HepG2 (cell line): Measurements from ENCODE around the gene ZMAT2. TPM values are rescaled to one million over a fixed set of nuclear protein-coding genes. Genes with fewer than 3 reads are reported as not detected.

Experiments used
- ATAC-seq: fragments of 200-7000 bp; cut with Tn5 transposase; 3 replicates; pipeline ENCODE4 v1.9.1; 2020; ENCODE audit warnings: mild to moderate bottlenecking, moderate library complexity
- BruUV-seq: library from RNA; stranded (reverse); fragments of 400-500 nt; replicated peaks from 2 replicates; lab custom pipeline; 2021; lab: Mats Ljungman, UMichigan
- CTCF ChIA-PET: fragments of 300-600 bp; formaldehyde crosslinking; extraction: SDS; loops from one replicate; lab custom pipeline; 2021; ENCODE audit warnings: low total read pairs, inconsistent platforms, low intra/inter-chr PET ratio; lab: Yijun Ruan, JAX
- POLR2A ChIA-PET: fragments of 350-600 bp; sonication (Branson Sonifier 250); formaldehyde crosslinking; loops from one replicate; lab custom pipeline; 2020; ENCODE audit warnings: antibody characterized with exemption, inconsistent platforms; lab: Yijun Ruan, JAX
- DNase-seq: peaks from one replicate; pipeline ENCODE4 v3.0.0-alpha.2; 2015; ENCODE audit warnings: low spot score
- FAIRE-seq: peaks from 3 replicates; lab custom pipeline; 2011; peaks lifted over from hg19 to GRCh38; lab: Jason Lieb, UNC
- H2AFZ ChIP-seq: one replicate; pipeline ENCODE4 v1.6.1; 2011; ENCODE audit warnings: low read length, inconsistent platforms
- H3K27ac ChIP-seq: fragments of 300-600 bp; 3 replicates; pipeline ENCODE4 v1.8.0; 2011; ENCODE audit warnings: mixed run types, mild to moderate bottlenecking, mixed read lengths, low read length, inconsistent platforms; ENCODE audit not compliant: insufficient read depth; ENCODE audit errors: extremely low read length
- H3K27me3 ChIP-seq, 2 experiments: fragments of 200-600 bp in 1 of 2; 2 replicates in 1 of 2; 3 replicates in 1 of 2; pipeline versions ENCODE4 v1.6.0 to v1.8.0; 2011; ENCODE audit warnings: low read length in 2 of 2, mild to moderate bottlenecking in 2 of 2, moderate library complexity in 2 of 2, inconsistent platforms in 1 of 2; ENCODE audit not compliant: insufficient read depth in 2 of 2, control insufficient read depth in 1 of 2
- H3K36me3 ChIP-seq, 2 experiments: fragments of 200-600 bp in 1 of 2; replicated peaks in 1 of 2; 2 replicates in 1 of 2; 3 replicates in 1 of 2; pipeline versions ENCODE4 v1.5.1 to v1.8.0; 2011; ENCODE audit warnings: low read length in 2 of 2, inconsistent platforms in 1 of 2; ENCODE audit not compliant: insufficient read depth in 2 of 2, control insufficient read depth in 1 of 2
- H3K4me1 ChIP-seq: 2 replicates; pipeline ENCODE4 v1.5.1; 2012; ENCODE audit warnings: low read length, inconsistent platforms; ENCODE audit not compliant: insufficient read depth
- H3K4me2 ChIP-seq: 2 replicates; pipeline ENCODE4 v1.6.0; 2011; ENCODE audit warnings: low read depth, low read length, inconsistent platforms
- H3K4me3 ChIP-seq, 3 experiments: fragments of 200-600 bp in 1 of 3; sonication (generic), shearing (Covaris generic) in 1 of 3; replicated peaks in 1 of 3; 2 replicates each; pipeline ENCODE4 v1.5.1; 2011 to 2016; ENCODE audit warnings: low read length in 3 of 3, inconsistent platforms in 2 of 3, low read depth in 2 of 3, mild to moderate bottlenecking in 2 of 3, control low read depth in 1 of 3, mixed read lengths in 1 of 3; ENCODE audit not compliant: insufficient read depth in 1 of 3
- H3K79me2 ChIP-seq: one replicate; pipeline ENCODE4 v1.6.1; 2011; ENCODE audit warnings: low read length, inconsistent platforms; ENCODE audit not compliant: insufficient read depth
- H3K9ac ChIP-seq: 2 replicates; pipeline ENCODE4 v1.6.0; 2011; ENCODE audit warnings: mild to moderate bottlenecking, low read depth, low read length, inconsistent platforms; ENCODE audit not compliant: insufficient read depth
- H3K9me3 ChIP-seq: 2 replicates; pipeline ENCODE4 v1.5.1; 2012; ENCODE audit warnings: mild to moderate bottlenecking, low read length
- H4K20me1 ChIP-seq: 2 replicates; pipeline ENCODE4 v1.6.0; 2011; ENCODE audit warnings: inconsistent platforms, mild to moderate bottlenecking, low read length, moderate library complexity; ENCODE audit not compliant: insufficient read depth
- E2F1 ChIP-seq: sonication (generic); formaldehyde crosslinking; IDR thresholded peaks from 2 replicates; pipeline ENCODE4 v1.5.0; 2020; ENCODE audit warnings: missing genetic modification reagents
- ISX ChIP-seq: sonication (generic); formaldehyde crosslinking; conservative IDR thresholded peaks from 2 replicates; pipeline ENCODE4 v1.5.0; 2020; ENCODE audit warnings: missing genetic modification reagents
- KLF15 ChIP-seq: sonication (generic); formaldehyde crosslinking; IDR thresholded peaks from 2 replicates; pipeline ENCODE4 v1.8.1; 2023; ENCODE audit warnings: borderline replicate concordance, mild to moderate bottlenecking, inconsistent platforms, missing genetic modification reagents, mixed read lengths
- NFE2L2 ChIP-seq: fragments of 150-350 bp; IDR thresholded peaks from 2 replicates; pipeline ENCODE4 v1.6.1; 2014; ENCODE audit warnings: low read length
- NFYB ChIP-seq: sonication (generic); formaldehyde crosslinking; IDR thresholded peaks from 2 replicates; pipeline ENCODE4 v1.4.0; 2020; ENCODE audit warnings: missing genetic modification reagents
- NR1H2 ChIP-seq: sonication (generic); formaldehyde crosslinking; IDR thresholded peaks from 2 replicates; pipeline ENCODE4 v1.8.1; 2022; ENCODE audit warnings: low read depth, missing genetic modification reagents, borderline replicate concordance
- POLR2AphosphoS5 ChIP-seq: IDR thresholded peaks from 2 replicates; pipeline ENCODE4 v1.6.1; 2012; ENCODE audit warnings: low read depth, low read length
- REL ChIP-seq: sonication (generic); formaldehyde crosslinking; conservative IDR thresholded peaks from 2 replicates; pipeline ENCODE4 v1.8.0; 2022; ENCODE audit warnings: mild to moderate bottlenecking, missing genetic modification reagents, moderate library complexity
- REST ChIP-seq, 2 experiments: IDR thresholded peaks; 2 replicates each; pipeline ENCODE4 v1.6.1; 2011 to 2012; ENCODE audit warnings: low read length in 2 of 2, borderline replicate concordance in 1 of 2, low read depth in 1 of 2, mild to moderate bottlenecking in 1 of 2, moderate library complexity in 1 of 2
- ZBTB14 ChIP-seq: sonication (generic); formaldehyde crosslinking; IDR thresholded peaks from 2 replicates; pipeline ENCODE4 v1.4.0; 2020; ENCODE audit warnings: missing genetic modification reagents
- ZNF24 ChIP-seq: fragments of 450-650 bp; IDR thresholded peaks from 2 replicates; pipeline ENCODE4 v1.6.1; 2017; ENCODE audit warnings: antibody characterized with exemption, mild to moderate bottlenecking
- ZNF616 ChIP-seq: sonication (generic); formaldehyde crosslinking; IDR thresholded peaks from 2 replicates; pipeline ENCODE4 v1.5.0; 2020; ENCODE audit warnings: low read depth, mild to moderate bottlenecking, missing genetic modification reagents
- ZNF773 ChIP-seq: sonication (generic); formaldehyde crosslinking; IDR thresholded peaks from 2 replicates; pipeline ENCODE4 v1.4.0; 2020; ENCODE audit warnings: missing genetic modification reagents, borderline replicate concordance
- WGBS: methylation state at CpG from one replicate; pipeline ENCODE4 v1.1.6; 2017; ENCODE audit warnings: low lambda C conversion rate; 5-methylcytosine and 5-hydroxymethylcytosine counted together
- in situ Hi-C: cut with HindIII; loops from 2 replicates; pipeline ENCODE4 v1.10.0; 2017; ENCODE audit warnings: low pct_unique_long_range_greater_than_20kb; ENCODE audit not compliant: extremely low pct_ligation_motif_present
- intact Hi-C: fragments of 100-400 bp; cut with micrococcal nuclease; formaldehyde crosslinking; loops from one replicate; pipeline ENCODE4 v1.10.0; 2022; ENCODE audit not compliant: unreplicated experiment
- polyA plus RNA-seq, 8 experiments: library from polyadenylated mRNA; depleted of rRNA in 3 of 8; stranded (reverse) in 7 of 8; unstranded in 1 of 8; fragments of >200 nt; fragmentation: Illumina TruSeq in 4 of 8; extraction: Trizol in 4 of 8; gene quantifications; 2 replicates each; pipeline versions ENCODE4 v1.2.1 to v1.2.3, GENCODE V29; 2011 to 2016; ENCODE audit warnings: low read depth in 4 of 8, missing spikeins in 1 of 8, mixed read lengths in 1 of 8; ENCODE audit not compliant: insufficient read depth in 1 of 8
- total RNA-seq, 5 experiments: library from RNA; depleted of rRNA; stranded (reverse); fragments of >200 nt; fragmentation: Illumina TruSeq; extraction: Trizol; gene quantifications; 2 replicates each; pipeline ENCODE4 v1.2.3, GENCODE V29; 2016; ENCODE audit warnings: low read depth in 1 of 5

ZMAT2 gene
- total and polyA plus RNA-seq, 2 of the 13 experiments (the other 11 are each of a cell fraction or from before 2014, with no cell fraction given), result 35.4 to 92.8 TPM

GRCh38 chr5:140733098-140733497, 32.9 kb downstream of the ZMAT2 start:
- no peak for TF ChIP-seq REST (IDR thresholded peaks at IDR 0.05; ENCODE audit: borderline replicate concordance in 1 of 2, low read depth in 1 of 2, low read length in 2 of 2)
- no peak for TF ChIP-seq E2F1 (CRISPR knock-in tag)
- TF ChIP-seq REL, result no peak
- no peak for TF ChIP-seq ZNF616 (CRISPR knock-in tag)
- TF ChIP-seq NFE2L2, result no peak
- no peak for TF ChIP-seq ZNF773 (CRISPR knock-in tag)
- no peak for TF ChIP-seq POLR2AphosphoS5
- no peak for TF ChIP-seq ISX (CRISPR knock-in tag)
- no peak for TF ChIP-seq ZBTB14 (CRISPR knock-in tag)
- TF ChIP-seq KLF15 (CRISPR knock-in tag), result no peak
- no peak for TF ChIP-seq NR1H2 (CRISPR knock-in tag)
- TF ChIP-seq NFYB (CRISPR knock-in tag), result no peak
- no peak for TF ChIP-seq ZNF24
- Histone ChIP-seq H3K9me3 (no peaks in the 10 kb centered on the region), H2AFZ (no peak overlapping the region), H3K27me3 (no peaks in the 10 kb centered on the region; a peak in 1 of 5 replicates), H3K9ac (no peak overlapping the region), H3K27ac (no peak overlapping the region), H3K4me3 (no peak overlapping the region), H4K20me1 (no peaks in the 10 kb centered on the region), H3K4me2 (no peak overlapping the region), H3K79me2 (no peaks in the 10 kb centered on the region), H3K36me3 (no peaks in the 10 kb centered on the region), H3K4me1 (no peaks in the 10 kb centered on the region)
- intact Hi-C loops, result no loop called here
- no TSS peak for BruUV-seq
- ChIA-PET POLR2A (no interaction called here), CTCF (no interaction called here)
- no peak for FAIRE-seq
- no peak for DNase-seq
- no peak for ATAC-seq
- 28% methylated on average over 4 of the region's 4 CpGs for WGBS
- in situ Hi-C loops, result loop anchor here (10.0 kb wide), 1 partner anchor 368 kb away; the partner anchor contains the start of gene SLC4A9
